Kidney (tissue), 14 donors: ENCODE data around the gene NOTCH1. TPM values are rescaled to one million over a fixed set of nuclear protein-coding genes. Genes with fewer than 3 reads are reported as not detected.

ENCODE experiments used
- DNase-seq, 5 donors: peaks; one replicate each; pipeline ENCODE4 v3.0.0-alpha.2; 2013 to 2020
- FAIRE-seq: peaks from 2 replicates; lab custom pipeline; 2012; peaks lifted over from hg19 to GRCh38; lab: Jason Lieb, UNC
- H3K27ac ChIP-seq, 2 donors: one replicate each; pipeline ENCODE4 v1.7.0; 2013; ENCODE audit warnings: low read depth in 2 of 2, low read length in 2 of 2, inconsistent platforms in 1 of 2
- H3K27me3 ChIP-seq: one replicate; pipeline ENCODE4 v1.7.1; 2013; ENCODE audit warnings: low read length, inconsistent platforms; ENCODE audit not compliant: control insufficient read depth, insufficient read depth
- H3K36me3 ChIP-seq, 3 donors: one replicate each; pipeline versions ENCODE4 v1.7.0 to v1.7.1; 2013; ENCODE audit warnings: low read length in 3 of 3, control low read depth in 1 of 3, inconsistent platforms in 1 of 3; ENCODE audit not compliant: insufficient read depth in 3 of 3, control insufficient read depth in 2 of 3
- H3K4me1 ChIP-seq, 3 donors: one replicate each; pipeline versions ENCODE4 v1.7.0 to v1.7.1; 2013; ENCODE audit warnings: low read length in 3 of 3, inconsistent platforms in 1 of 3, low read depth in 1 of 3; ENCODE audit not compliant: control insufficient read depth in 2 of 3, insufficient read depth in 2 of 3
- H3K4me3 ChIP-seq, 3 donors: one replicate each; pipeline versions ENCODE4 v1.7.0 to v1.8.1; 2013; ENCODE audit warnings: low read length in 3 of 3, control low read depth in 1 of 3, inconsistent platforms in 1 of 3
- H3K9ac ChIP-seq, 3 donors: one replicate each; pipeline versions ENCODE4 v1.7.0 to v1.7.1; 2013; ENCODE audit warnings: low read length in 3 of 3, control low read depth in 1 of 3, inconsistent platforms in 1 of 3
- H3K9me3 ChIP-seq, 3 donors: one replicate each; pipeline versions ENCODE4 v1.7.0 to v1.7.1; 2013; ENCODE audit warnings: low read length in 3 of 3, control low read depth in 1 of 3, inconsistent platforms in 1 of 3; ENCODE audit not compliant: control insufficient read depth in 2 of 3, insufficient read depth in 1 of 3
- intact Hi-C: fragments of 100-400 bp; cut with DNase I; formaldehyde crosslinking; loops from one replicate; pipeline ENCODE4 v1.11.1; 2022
- polyA plus RNA-seq: library from polyadenylated mRNA; stranded (reverse); fragments of 350-450 nt; fragmentation: Illumina TruSeq; extraction: RNeasy Lipid Tissue Mini Kit (QIAGEN cat#74804); gene quantifications from one replicate; pipeline ENCODE4 v1.2.3, GENCODE V29; 2014; ENCODE audit warnings: low read depth, low replicate concordance; ENCODE audit not compliant: insufficient read depth
- total RNA-seq: library from RNA; stranded (reverse); fragmentation: NEBNext Ultra II Directional; extraction: Animal tissue kit (Norgen Biotek cat#: 25700); gene quantifications from one replicate; pipeline ENCODE4 v1.2.1, GENCODE V29; 2021
- TF ChIP-seq, protein P1 (sequence below): IDR thresholded peaks from 3 replicates; pipeline ENCODE4 v1.5.1; 2012; ENCODE audit warnings: mild to moderate bottlenecking, moderate library complexity, borderline replicate concordance; ENCODE audit not compliant: insufficient read depth; ENCODE audit errors: extremely low read depth
- donor health status: control.
- donor health status: control.
- donor health status: control.
- donor health status: control.
- donor health status: control.
- donor health status: DM: yes; HTN: yes; CAD: no.
- donor health status: Normal renal cell carcinoma (clear cell type).

NOTCH1 gene
- total and polyA plus RNA-seq, 2 donors from 2014 or later, result 6.5 to 77.2 TPM

GRCh38 chr9:136496181-136496580, 49.7 kb downstream of the NOTCH1 start:
- no peaks in the 10 kb centered on the region for H3K9me3 ChIP-seq
- no peak overlapping the region for H3K9ac ChIP-seq
- intact Hi-C loops, result no loop called here
- TF ChIP-seq, protein P1, sequence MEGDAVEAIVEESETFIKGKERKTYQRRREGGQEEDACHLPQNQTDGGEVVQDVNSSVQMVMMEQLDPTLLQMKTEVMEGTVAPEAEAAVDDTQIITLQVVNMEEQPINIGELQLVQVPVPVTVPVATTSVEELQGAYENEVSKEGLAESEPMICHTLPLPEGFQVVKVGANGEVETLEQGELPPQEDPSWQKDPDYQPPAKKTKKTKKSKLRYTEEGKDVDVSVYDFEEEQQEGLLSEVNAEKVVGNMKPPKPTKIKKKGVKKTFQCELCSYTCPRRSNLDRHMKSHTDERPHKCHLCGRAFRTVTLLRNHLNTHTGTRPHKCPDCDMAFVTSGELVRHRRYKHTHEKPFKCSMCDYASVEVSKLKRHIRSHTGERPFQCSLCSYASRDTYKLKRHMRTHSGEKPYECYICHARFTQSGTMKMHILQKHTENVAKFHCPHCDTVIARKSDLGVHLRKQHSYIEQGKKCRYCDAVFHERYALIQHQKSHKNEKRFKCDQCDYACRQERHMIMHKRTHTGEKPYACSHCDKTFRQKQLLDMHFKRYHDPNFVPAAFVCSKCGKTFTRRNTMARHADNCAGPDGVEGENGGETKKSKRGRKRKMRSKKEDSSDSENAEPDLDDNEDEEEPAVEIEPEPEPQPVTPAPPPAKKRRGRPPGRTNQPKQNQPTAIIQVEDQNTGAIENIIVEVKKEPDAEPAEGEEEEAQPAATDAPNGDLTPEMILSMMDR, result no peak
- peaks cover 0 to 25% (median 9%) of the 10 kb centered on the region in 3 donors for H3K36me3 ChIP-seq
- peaks cover 0 to 3% (median 0%) of the 10 kb centered on the region in 3 donors for H3K4me1 ChIP-seq
- H3K4me3 ChIP-seq, result no peak overlapping the region
- DNase-seq (no peak), FAIRE-seq (no peak)
- H3K27me3 ChIP-seq, result no peaks in the 10 kb centered on the region
- no peak overlapping the region for H3K27ac ChIP-seq

- DNase-seq (no peak), FAIRE-seq (no peak)
- H3K4me3 ChIP-seq, result no peak overlapping the region
- intact Hi-C loops, result no loop called here
- H3K27ac ChIP-seq, result no peak overlapping the region
- H3K36me3 ChIP-seq, result peaks cover 0 to 21% (median 7%) of the 10 kb centered on the region in 3 donors
- H3K9me3 ChIP-seq, result no peaks in the 10 kb centered on the region
- no peak overlapping the region for H3K9ac ChIP-seq
- no peaks in the 10 kb centered on the region for H3K27me3 ChIP-seq
- peaks cover 0 to 3% (median 0%) of the 10 kb centered on the region in 3 donors for H3K4me1 ChIP-seq
- TF ChIP-seq, protein P1, result no peak
Observed at GRCh38 chr9:136495238-136495800, 50.5 kb downstream of the NOTCH1 start.

DNA sequence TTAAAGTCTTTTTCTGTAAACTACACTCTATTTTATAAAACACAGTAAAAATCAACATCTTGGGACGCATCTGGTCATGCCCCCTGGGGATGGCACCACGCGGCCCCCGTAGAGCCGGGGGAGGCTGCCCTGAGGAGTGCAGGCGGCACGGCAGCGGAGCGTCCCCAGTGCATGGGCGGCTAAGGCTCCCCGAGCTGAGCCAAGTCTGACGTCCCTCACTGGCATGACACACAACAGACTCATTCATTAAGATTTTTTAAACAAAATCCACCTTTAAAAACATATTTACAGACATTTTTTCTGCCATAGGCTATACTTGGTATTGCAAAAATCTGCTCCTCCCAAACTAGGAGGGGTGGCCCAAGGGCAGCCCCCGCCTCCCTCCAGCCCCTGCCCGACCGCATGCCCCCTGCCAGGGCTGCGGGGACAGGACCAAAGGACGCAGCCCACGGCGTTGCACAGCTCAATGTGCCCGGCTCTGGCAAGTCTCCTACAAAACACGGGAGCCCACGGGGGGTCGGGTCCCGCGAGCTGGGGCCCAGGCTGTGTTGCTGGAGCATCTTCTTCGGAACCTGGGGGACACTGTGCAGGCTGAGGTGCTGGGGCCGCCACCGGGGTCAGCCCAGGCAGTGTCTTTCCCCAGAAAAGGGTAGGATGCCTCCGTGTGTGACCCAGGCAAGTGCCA, 51.2 kb downstream of the NOTCH1 start:
- H3K4me3 ChIP-seq, result no peak overlapping the region
- H3K36me3 ChIP-seq, result peaks cover 0 to 17% (median 6%) of the 10 kb centered on the region in 3 donors
- H3K27me3 ChIP-seq, result no peaks in the 10 kb centered on the region
- no peak for DNase-seq
- H3K4me1 ChIP-seq, result peaks cover 0 to 3% (median 0%) of the 10 kb centered on the region in 3 donors
- no peak overlapping the region for H3K27ac ChIP-seq
- FAIRE-seq, result no peak
- H3K9ac ChIP-seq, result no peak overlapping the region
- H3K9me3 ChIP-seq, result no peaks in the 10 kb centered on the region
- TF ChIP-seq, protein P1, result no peak
- intact Hi-C loops, result no loop called here
